IPS-18a (cell line): Measurements from ENCODE around the gene CPN2.

Source experiments
- H3K27ac ChIP-seq: one replicate; pipeline ENCODE4 v1.5.1; 2013; ENCODE audit warnings: low read length
- H3K27me3 ChIP-seq: one replicate; pipeline ENCODE4 v1.6.1; 2013; ENCODE audit warnings: mild to moderate bottlenecking, low read length; ENCODE audit not compliant: control insufficient read depth, insufficient read depth
- H3K36me3 ChIP-seq: one replicate; pipeline ENCODE4 v1.6.1; 2013; ENCODE audit warnings: low read depth, low read length; ENCODE audit not compliant: control insufficient read depth
- H3K4me1 ChIP-seq: one replicate; pipeline ENCODE4 v1.6.1; 2013; ENCODE audit warnings: low read depth, low read length; ENCODE audit not compliant: control insufficient read depth
- H3K4me3 ChIP-seq: one replicate; pipeline ENCODE4 v1.5.1; 2013; ENCODE audit warnings: low read length
- H3K9ac ChIP-seq: one replicate; pipeline ENCODE4 v1.6.1; 2013; ENCODE audit warnings: mild to moderate bottlenecking, low read length, moderate library complexity
- H3K9me3 ChIP-seq: one replicate; pipeline ENCODE4 v1.6.1; 2013; ENCODE audit warnings: low read depth, low read length; ENCODE audit not compliant: control insufficient read depth

The CPN2 gene

GRCh38 chr3:194325424-194326153 lies 25.5 kb downstream of the CPN2 start:
- H3K36me3 ChIP-seq: no peaks in the 10 kb centered on the region
- H3K4me1 ChIP-seq: no peaks in the 10 kb centered on the region
- H3K9me3 ChIP-seq: no peaks in the 10 kb centered on the region
- H3K4me3 ChIP-seq: no peak overlapping the region
- no peaks in the 10 kb centered on the region for H3K27me3 ChIP-seq
- H3K27ac ChIP-seq: no peak overlapping the region
- H3K9ac ChIP-seq: no peak overlapping the region

GRCh38 chr3:194324823-194325327 lies 26.3 kb downstream of the CPN2 start:
- Histone ChIP-seq H3K27me3 (no peaks in the 10 kb centered on the region), H3K4me3 (no peak overlapping the region), H3K36me3 (no peaks in the 10 kb centered on the region), H3K9me3 (no peaks in the 10 kb centered on the region), H3K4me1 (no peaks in the 10 kb centered on the region), H3K9ac (no peak overlapping the region), H3K27ac (no peak overlapping the region)

GRCh38 chr3:194323785-194324735 lies 27.1 kb downstream of the CPN2 start:
- Histone ChIP-seq H3K4me1 (no peaks in the 10 kb centered on the region), H3K27me3 (no peaks in the 10 kb centered on the region), H3K27ac (no peak overlapping the region), H3K4me3 (no peak overlapping the region), H3K36me3 (no peaks in the 10 kb centered on the region), H3K9ac (no peak overlapping the region), H3K9me3 (peaks cover 3% of the 10 kb centered on the region)

- Histone ChIP-seq H3K9me3 (peaks cover 6% of the 10 kb centered on the region), H3K4me3 (no peak overlapping the region), H3K36me3 (no peaks in the 10 kb centered on the region), H3K9ac (no peak overlapping the region), H3K4me1 (no peaks in the 10 kb centered on the region), H3K27ac (no peak overlapping the region), H3K27me3 (no peaks in the 10 kb centered on the region)
Observed at GRCh38 chr3:194322678-194323211, 28.4 kb downstream of the CPN2 start.

- Histone ChIP-seq H3K27ac (no peak overlapping the region), H3K36me3 (no peaks in the 10 kb centered on the region), H3K9me3 (peaks cover 6% of the 10 kb centered on the region), H3K4me1 (no peaks in the 10 kb centered on the region), H3K9ac (no peak overlapping the region), H3K4me3 (no peak overlapping the region), H3K27me3 (peaks cover 4% of the 10 kb centered on the region)
Observed at GRCh38 chr3:194321693-194322640, 29.2 kb downstream of the CPN2 start.

GRCh38 chr3:194320744-194321243 lies 30.3 kb downstream of the CPN2 start:
- Histone ChIP-seq H3K4me1 (peaks cover 6% of the 10 kb centered on the region), H3K4me3 (no peak overlapping the region), H3K27me3 (peaks cover 16% of the 10 kb centered on the region), H3K9ac (no peak overlapping the region), H3K9me3 (peaks cover 6% of the 10 kb centered on the region), H3K27ac (no peak overlapping the region), H3K36me3 (no peaks in the 10 kb centered on the region)

GRCh38 chr3:194320100-194320499 lies 31.0 kb downstream of the CPN2 start:
- Histone ChIP-seq H3K27me3 (peaks cover 17% of the 10 kb centered on the region), H3K36me3 (no peaks in the 10 kb centered on the region), H3K4me3 (no peak overlapping the region), H3K27ac (no peak overlapping the region), H3K9me3 (peaks cover 6% of the 10 kb centered on the region), H3K9ac (no peak overlapping the region), H3K4me1 (peaks cover 7% of the 10 kb centered on the region)

- H3K27me3 ChIP-seq: peaks cover 29% of the 10 kb centered on the region
- no peak overlapping the region for H3K9ac ChIP-seq
- H3K4me1 ChIP-seq: peaks cover 15% of the 10 kb centered on the region
- H3K36me3 ChIP-seq: no peaks in the 10 kb centered on the region
- H3K4me3 ChIP-seq: no peak overlapping the region
- peaks cover 6% of the 10 kb centered on the region for H3K9me3 ChIP-seq
- H3K27ac ChIP-seq: no peak overlapping the region
Observed at GRCh38 chr3:194318511-194319161, 32.5 kb downstream of the CPN2 start.

- Histone ChIP-seq H3K27me3 (peaks cover 45% of the 10 kb centered on the region), H3K9ac (no peak overlapping the region), H3K4me3 (no peak overlapping the region), H3K9me3 (peaks cover 6% of the 10 kb centered on the region), H3K27ac (no peak overlapping the region), H3K4me1 (peaks cover 21% of the 10 kb centered on the region), H3K36me3 (no peaks in the 10 kb centered on the region)
Observed at GRCh38 chr3:194316918-194317317, 34.2 kb downstream of the CPN2 start.

- Histone ChIP-seq H3K27me3 (peaks cover 49% of the 10 kb centered on the region), H3K9me3 (peaks cover 6% of the 10 kb centered on the region), H3K9ac (no peak overlapping the region), H3K4me3 (peak overlapping the region; percentile 45), H3K36me3 (no peaks in the 10 kb centered on the region), H3K4me1 (peaks cover 21% of the 10 kb centered on the region), H3K27ac (no peak overlapping the region)
Observed at GRCh38 chr3:194315965-194316361, 35.2 kb downstream of the CPN2 start.
